K562 (cell line): ENCODE measurements around the gene CHAF1A. TPM values are rescaled to one million over a fixed set of nuclear protein-coding genes. Genes with fewer than 3 reads are reported as not detected.

ENCODE experiments used
- ATAC-seq: fragments of 200-7000 bp; cut with Tn5 transposase; 3 replicates; pipeline ENCODE4 v1.9.1; 2020; ENCODE audit warnings: moderate library complexity
- BruUV-seq: library from RNA; stranded (reverse); fragments of 400-500 nt; replicated peaks from 2 replicates; lab custom pipeline; 2021; lab: Mats Ljungman, UMichigan
- CTCF ChIA-PET: fragments of 300-600 bp; formaldehyde crosslinking; extraction: SDS; loops from one replicate; lab custom pipeline; 2021; ENCODE audit warnings: low intra/inter-chr PET ratio; lab: Yijun Ruan, JAX
- POLR2A ChIA-PET: fragments of 300-600, 350-650 bp; sonication (Branson Sonifier 250); formaldehyde crosslinking; extraction: SDS; loops from one replicate; lab custom pipeline; 2021; ENCODE audit warnings: antibody characterized with exemption, inconsistent platforms; lab: Yijun Ruan, JAX
- DNase-seq, 4 experiments: peaks; one replicate each; pipeline versions ENCODE4 v3.0.0 to v3.0.0-alpha.2; 2011 to 2018; ENCODE audit warnings: low spot score in 3 of 4, mixed read lengths in 3 of 4; ENCODE audit errors: extremely low read depth in 1 of 4
- FAIRE-seq: peaks from 2 replicates; lab custom pipeline; 2011; peaks lifted over from hg19 to GRCh38; lab: Jason Lieb, UNC
- H2AFZ ChIP-seq: 2 replicates; pipeline ENCODE4 v1.6.0; 2011; ENCODE audit warnings: low read depth, low read length, control low read depth, inconsistent platforms
- H3K27ac ChIP-seq: fragments of 200-600 bp; 3 replicates; pipeline ENCODE4 v1.8.0; 2011; ENCODE audit warnings: low read depth, mild to moderate bottlenecking, control low read depth, inconsistent platforms, low read length, moderate library complexity, mixed read lengths; ENCODE audit errors: extremely low read depth
- H3K27me3 ChIP-seq, 2 experiments: fragments of 300-600 bp in 1 of 2; 2 replicates in 1 of 2; 3 replicates in 1 of 2; pipeline versions ENCODE4 v1.6.0 to v1.8.0; 2011; ENCODE audit warnings: inconsistent platforms in 2 of 2, low read length in 2 of 2, mild to moderate bottlenecking in 1 of 2, mixed read lengths in 1 of 2, moderate library complexity in 1 of 2; ENCODE audit not compliant: control insufficient read depth in 2 of 2, insufficient read depth in 2 of 2
- H3K36me3 ChIP-seq: fragments of 300-600 bp; 3 replicates; pipeline ENCODE4 v1.8.0; 2011; ENCODE audit warnings: mild to moderate bottlenecking, low read length, inconsistent platforms; ENCODE audit not compliant: control insufficient read depth, insufficient read depth
- H3K4me1 ChIP-seq, 2 experiments: fragments of 200-600 bp in 1 of 2; replicated peaks in 1 of 2; 2 replicates in 1 of 2; 3 replicates in 1 of 2; pipeline versions ENCODE4 v1.5.1 to v1.8.0; 2011; ENCODE audit warnings: inconsistent platforms in 2 of 2, low read length in 2 of 2, mild to moderate bottlenecking in 1 of 2, mixed read lengths in 1 of 2, moderate library complexity in 1 of 2; ENCODE audit not compliant: control insufficient read depth in 2 of 2, insufficient read depth in 2 of 2
- H3K4me2 ChIP-seq: 2 replicates; pipeline ENCODE4 v1.6.1; 2011; ENCODE audit warnings: low read length, control low read depth, inconsistent platforms, mixed read lengths; ENCODE audit not compliant: insufficient read depth
- H3K4me3 ChIP-seq: fragments of 200-600 bp; sonication (generic), shearing (Covaris generic); 2 replicates; pipeline ENCODE4 v1.5.1; 2016; ENCODE audit warnings: control low read depth, inconsistent platforms
- H3K79me2 ChIP-seq: fragments of 200-600 bp; 3 replicates; pipeline ENCODE4 v1.8.0; 2011; ENCODE audit warnings: low read length, inconsistent platforms; ENCODE audit not compliant: control insufficient read depth, insufficient read depth
- H3K9ac ChIP-seq, 2 experiments: 2 replicates each; pipeline versions ENCODE4 v1.6.0 to v1.6.1; 2011; ENCODE audit warnings: low read depth in 2 of 2, low read length in 2 of 2, control low read depth in 1 of 2, inconsistent platforms in 1 of 2, mild to moderate bottlenecking in 1 of 2, mixed read lengths in 1 of 2; ENCODE audit not compliant: insufficient read depth in 1 of 2
- H3K9me1 ChIP-seq: one replicate; pipeline ENCODE4 v1.6.0; 2011; ENCODE audit warnings: inconsistent platforms, mild to moderate bottlenecking, low read length, moderate library complexity; ENCODE audit not compliant: control insufficient read depth, insufficient read depth
- H3K9me3 ChIP-seq: replicated peaks from 2 replicates; pipeline ENCODE4 v1.5.1; 2011; ENCODE audit warnings: low read depth, low read length, inconsistent platforms; ENCODE audit not compliant: control insufficient read depth, insufficient read depth
- H4K20me1 ChIP-seq: replicated peaks from 2 replicates; pipeline ENCODE4 v1.6.1; 2011; ENCODE audit warnings: low read length, inconsistent platforms, mixed read lengths; ENCODE audit not compliant: control insufficient read depth, insufficient read depth
- ARNT ChIP-seq, 2 experiments: fragments of 450-650 bp; IDR thresholded peaks; 2 replicates each; pipeline ENCODE4 v1.6.1; 2016; ENCODE audit warnings: mild to moderate bottlenecking in 1 of 2
- ATF7 ChIP-seq: fragments of 450-650 bp; IDR thresholded peaks from 2 replicates; pipeline ENCODE4 v1.7.1; 2014; ENCODE audit warnings: mild to moderate bottlenecking, moderate library complexity
- BRD9 ChIP-seq: fragments of 450-650 bp; IDR thresholded peaks from 2 replicates; pipeline ENCODE4 v1.6.1; 2018; ENCODE audit warnings: low read depth; ENCODE audit not compliant: partially characterized antibody
- CBX3 ChIP-seq, 2 experiments: IDR thresholded peaks; 1 replicate in 1 of 2; 2 replicates in 1 of 2; pipeline ENCODE4 v1.6.1; 2012; ENCODE audit warnings: inconsistent platforms in 2 of 2, low read length in 2 of 2, borderline replicate concordance in 1 of 2, control low read depth in 1 of 2
- COPS2 ChIP-seq: fragments of 450-650 bp; conservative IDR thresholded peaks from 2 replicates; pipeline ENCODE4 v1.6.1; 2016; ENCODE audit warnings: mild to moderate bottlenecking, moderate library complexity
- MXI1 ChIP-seq: IDR thresholded peaks from 2 replicates; pipeline ENCODE4 v1.6.1; 2011; ENCODE audit warnings: low read depth, mild to moderate bottlenecking, improper control_type of control experiment, low read length
- POLR2G ChIP-seq: fragments of 200-400 bp; formaldehyde crosslinking; IDR thresholded peaks from 2 replicates; pipeline ENCODE4 v1.6.1; 2017; ENCODE audit warnings: low read depth, mild to moderate bottlenecking, antibody characterized with exemption, low read length, moderate library complexity
- ZNF134 ChIP-seq: fragments of 250-450 bp; sonication (Bioruptor Pico); conservative IDR thresholded peaks from 2 replicates; pipeline ENCODE4 v1.4.0; 2020
- WGBS: fragments of 100-300 bp; shearing (Covaris generic); methylation state at CpG from one replicate; pipeline ENCODE4 v1.1.6; 2016; ENCODE audit warnings: low coverage, mixed read lengths; ENCODE audit not compliant: insufficient coverage; ENCODE audit errors: missing lambda C conversion rate; 5-methylcytosine and 5-hydroxymethylcytosine counted together
- in situ Hi-C: fragments of 300-500 bp; cut with MboI; formaldehyde crosslinking; loops from 4 replicates; pipeline ENCODE4 v1.15.0; 2018; ENCODE audit warnings: inconsistent platforms, mixed read lengths
- intact Hi-C: fragments of 100-400 bp; cut with micrococcal nuclease; formaldehyde crosslinking; loops from 2 replicates; pipeline ENCODE4 v1.14.2; 2022
- polyA plus RNA-seq, 8 experiments: library from polyadenylated mRNA; depleted of rRNA in 4 of 8; stranded (reverse) in 5 of 8; unstranded in 3 of 8; fragments of >200 nt; fragmentation: Nextera tagmentation in 2 of 8; fragmentation: Illumina TruSeq in 1 of 8; extraction: Ambion mirVana in 2 of 8; extraction: Trizol in 1 of 8; gene quantifications; 2 replicates each; pipeline versions ENCODE4 v1.2.1 to v1.2.3, GENCODE V29; 2011 to 2014; ENCODE audit warnings: inconsistent platforms in 1 of 8, missing spikeins in 1 of 8
- total RNA-seq, 7 experiments: library from RNA; depleted of rRNA in 6 of 7; stranded (reverse); fragments of >200 nt in 6 of 7; fragmentation: Illumina TruSeq in 2 of 7; extraction: Trizol in 2 of 7; gene quantifications; 2 replicates each; pipeline versions ENCODE4 v1.2.1 to v1.2.3, GENCODE V29; 2011 to 2021; ENCODE audit warnings: low replicate concordance in 1 of 7
- TF ChIP-seq, protein P1 (sequence below): sonication (generic); formaldehyde crosslinking; IDR thresholded peaks from 2 replicates; pipeline ENCODE4 v1.4.0; 2020; ENCODE audit warnings: mild to moderate bottlenecking, missing genetic modification reagents

CHAF1A gene
- total and polyA plus RNA-seq, 9 of the 15 experiments (the other 6 are each of a cell fraction or from before 2014, with no cell fraction given), result 1.6 to 86.9 (median 45.2) TPM

DNA sequence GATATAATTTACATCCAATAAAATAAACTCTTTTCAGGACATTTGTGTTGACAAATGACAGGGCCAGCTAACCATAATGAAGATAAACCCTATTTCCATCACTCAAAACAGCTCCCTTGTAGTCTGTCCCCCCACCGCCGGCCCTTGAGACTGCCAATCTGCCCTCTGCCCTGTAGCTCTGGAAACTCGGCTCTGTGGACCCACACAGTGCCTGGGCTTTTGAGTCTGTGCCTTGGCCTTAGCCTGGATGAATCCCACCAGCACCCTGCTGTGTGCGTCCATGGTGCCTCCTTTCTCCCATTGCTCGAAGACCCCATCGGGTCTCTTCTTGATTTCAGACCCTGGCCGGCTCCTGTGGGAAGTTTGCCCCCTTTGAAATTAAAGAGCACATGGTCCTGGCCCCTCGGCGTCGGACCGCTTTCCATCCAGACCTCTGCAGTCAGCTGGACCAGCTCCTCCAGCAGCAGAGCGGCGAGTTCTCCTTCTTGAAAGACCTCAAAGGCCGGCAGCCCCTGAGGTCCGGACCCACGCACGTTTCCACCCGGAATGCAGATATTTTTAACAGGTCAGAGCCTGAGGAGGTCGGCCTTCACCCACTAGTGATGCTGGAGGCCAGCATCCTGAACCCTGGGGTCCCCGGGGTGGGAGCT, 26.0 kb downstream of the CHAF1A start:
- intact Hi-C loops (no loop called here), in situ Hi-C loops (no loop called here)
- Histone ChIP-seq H3K9me1 (no peaks in the 10 kb centered on the region), H3K9ac (no peak overlapping the region), H3K27me3 (no peaks in the 10 kb centered on the region), H3K9me3 (no peaks in the 10 kb centered on the region), H2AFZ (no peak overlapping the region), H3K4me2 (no peak overlapping the region), H3K27ac (no peak overlapping the region), H4K20me1 (0 out of 2 replicates have a peak, but pooled peaks cover 5% of the 10 kb centered on the region), H3K4me1 (peaks cover 0 to 2% of the 10 kb centered on the region in 2 experiments; a peak in 1 of 5 replicates)
- BruUV-seq, result no TSS peak
- WGBS, result 95% methylated on average over 20 of the region's 20 CpGs
- FAIRE-seq, result no peak
- ATAC-seq, result no peak
- CTCF ChIA-PET, result interaction anchor here (0.6 kb wide), 1 partner anchor 79 kb away, joined by 3 read pairs; no protein-coding TSS in a partner anchor
- TF ChIP-seq BRD9 (no peak), ZNF134 (CRISPR knock-in tag) (no peak), MXI1 (no peak), ARNT (IDR thresholded peaks at IDR 0.05) (no peak), COPS2 (no peak), ATF7 (no peak), CBX3 (IDR thresholded peaks at IDR 0.05; ENCODE audit: borderline replicate concordance in 1 of 2, low read length in 2 of 2) (no peak), POLR2G (0 out of 2 replicates have a peak, but pooled peaks have one; percentile 20)
- TF ChIP-seq, protein P1, sequence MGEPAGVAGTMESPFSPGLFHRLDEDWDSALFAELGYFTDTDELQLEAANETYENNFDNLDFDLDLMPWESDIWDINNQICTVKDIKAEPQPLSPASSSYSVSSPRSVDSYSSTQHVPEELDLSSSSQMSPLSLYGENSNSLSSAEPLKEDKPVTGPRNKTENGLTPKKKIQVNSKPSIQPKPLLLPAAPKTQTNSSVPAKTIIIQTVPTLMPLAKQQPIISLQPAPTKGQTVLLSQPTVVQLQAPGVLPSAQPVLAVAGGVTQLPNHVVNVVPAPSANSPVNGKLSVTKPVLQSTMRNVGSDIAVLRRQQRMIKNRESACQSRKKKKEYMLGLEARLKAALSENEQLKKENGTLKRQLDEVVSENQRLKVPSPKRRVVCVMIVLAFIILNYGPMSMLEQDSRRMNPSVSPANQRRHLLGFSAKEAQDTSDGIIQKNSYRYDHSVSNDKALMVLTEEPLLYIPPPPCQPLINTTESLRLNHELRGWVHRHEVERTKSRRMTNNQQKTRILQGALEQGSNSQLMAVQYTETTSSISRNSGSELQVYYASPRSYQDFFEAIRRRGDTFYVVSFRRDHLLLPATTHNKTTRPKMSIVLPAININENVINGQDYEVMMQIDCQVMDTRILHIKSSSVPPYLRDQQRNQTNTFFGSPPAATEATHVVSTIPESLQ (CRISPR knock-in tag), result no peak
- TF ChIP-seq, all 486 proteins: peak for 1
- Histone ChIP-seq H3K79me2 (no peaks in the 10 kb centered on the region), H3K4me3 (no peak overlapping the region), H3K36me3 (peaks cover 86% of the 10 kb centered on the region; the same call in 2 of the 3 replicates)
- POLR2A ChIA-PET, result interaction anchor here (0.5 to 2.2 kb wide), 7 partner anchors 9 to 704 kb away, joined by 3 to 28 read pairs (median 3); partner anchors contain the start of gene SH3GL1
- no peak for DNase-seq
